ENCODE measurements around the gene TAGLN.

The TAGLN gene

GRCh38 chr11:117192401-117192875 lies 6.7 kb upstream of the TAGLN start:
- TF ChIP-seq CTCF (IDR thresholded peaks at IDR 0.05; ENCODE audit: insufficient read depth, missing control alignments) = no peak
- no peak for DNase-seq (ENCODE audit: insufficient read length, low spot score)
- FAIRE-seq = no peak

DNA sequence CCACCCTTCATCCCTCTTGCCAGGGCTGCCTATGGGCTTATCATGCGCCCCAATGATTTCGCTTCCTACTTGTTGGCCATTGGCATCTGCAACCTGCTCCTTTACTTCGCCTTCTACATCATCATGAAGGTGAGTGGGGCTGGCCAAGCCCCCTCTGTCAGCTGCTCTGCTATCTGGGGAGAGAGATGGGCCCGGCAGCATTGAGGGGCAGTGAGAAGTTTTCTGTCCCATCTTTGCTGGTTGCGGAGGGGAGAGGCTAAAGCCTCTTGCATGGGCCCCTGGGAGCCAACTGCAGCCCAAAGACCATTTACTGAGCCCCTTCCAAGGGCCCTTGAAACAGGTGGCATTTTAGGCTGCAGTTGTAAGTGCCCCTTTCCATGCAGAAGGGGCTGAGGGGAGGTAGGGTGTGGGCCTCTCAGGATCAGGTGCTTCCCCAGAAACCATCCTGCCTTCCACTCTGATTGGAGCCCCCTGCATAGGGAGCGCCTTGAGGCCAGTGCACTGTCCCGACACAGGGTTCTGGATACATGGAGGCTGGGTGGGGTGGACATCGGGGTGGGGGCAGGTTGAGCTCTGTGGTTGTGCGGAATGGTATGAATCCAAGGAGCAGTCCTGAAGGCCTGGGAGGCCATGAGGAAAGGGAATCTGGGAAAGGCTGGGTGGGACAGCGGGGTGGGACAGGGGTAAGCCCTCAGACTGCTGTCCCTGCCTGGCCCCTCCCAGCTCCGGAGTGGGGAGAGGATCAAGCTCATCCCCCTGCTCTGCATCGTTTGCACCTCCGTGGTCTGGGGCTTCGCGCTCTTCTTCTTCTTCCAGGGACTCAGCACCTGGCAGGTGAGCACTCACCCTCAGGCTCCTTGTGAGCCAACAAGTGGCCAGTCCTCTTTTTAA lies 5.8 kb upstream of the TAGLN start:
- no peak for TF ChIP-seq CTCF (IDR thresholded peaks at IDR 0.05; ENCODE audit: insufficient read depth, missing control alignments)
- FAIRE-seq = no peak
- DNase-seq (ENCODE audit: insufficient read length, low spot score) = no peak

DNA sequence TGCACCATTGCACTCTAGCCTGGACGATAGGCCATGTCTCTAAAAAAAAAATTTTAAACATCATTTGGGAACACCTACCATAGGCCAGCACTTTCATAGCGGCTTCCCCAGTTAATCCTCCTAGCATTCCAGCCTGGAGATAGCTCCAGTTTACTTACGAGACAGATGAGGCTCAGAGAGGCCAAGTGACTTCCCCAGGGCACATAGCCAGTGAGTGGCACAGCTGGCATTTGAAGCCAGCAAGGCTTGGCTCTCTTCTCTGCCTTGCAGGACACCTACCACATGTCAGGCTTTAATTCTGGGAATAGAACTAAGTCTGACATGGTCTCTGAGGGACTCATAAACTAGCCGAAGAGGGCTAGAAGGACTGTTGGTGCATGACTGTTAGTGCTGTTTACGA lies 4.9 kb upstream of the TAGLN start:
- DNase-seq (ENCODE audit: insufficient read length, low spot score) = no peak
- TF ChIP-seq CTCF (IDR thresholded peaks at IDR 0.05; ENCODE audit: insufficient read depth, missing control alignments) = no peak
- no peak for FAIRE-seq

DNA sequence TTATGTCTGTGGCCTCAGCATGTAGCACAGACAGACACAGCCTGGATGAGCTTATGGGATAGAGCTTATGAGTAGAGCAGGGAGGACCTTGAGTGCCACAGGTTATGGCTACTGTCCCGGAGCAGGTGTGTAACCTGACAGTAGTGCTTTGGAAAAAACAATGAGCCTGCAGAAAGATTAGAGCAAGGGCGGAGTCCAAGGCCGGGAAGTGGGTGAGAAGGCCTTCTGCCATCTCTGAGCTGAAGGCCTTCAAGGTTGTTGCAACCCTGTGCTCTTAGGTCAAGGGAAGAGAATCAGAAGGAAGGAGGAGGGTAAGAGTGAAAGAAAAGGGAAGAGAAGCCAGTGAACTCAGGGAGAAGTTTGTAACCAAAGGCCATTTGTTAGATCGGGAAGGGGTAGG lies 3.9 kb upstream of the TAGLN start:
- no peak for TF ChIP-seq CTCF (IDR thresholded peaks at IDR 0.05; ENCODE audit: insufficient read depth, missing control alignments)
- FAIRE-seq = no peak
- DNase-seq (ENCODE audit: insufficient read length, low spot score) = no peak

GRCh38 chr11:117195761-117196160 lies 3.4 kb upstream of the TAGLN start:
- DNase-seq (ENCODE audit: insufficient read length, low spot score) (no peak), FAIRE-seq (no peak)
- TF ChIP-seq CTCF (IDR thresholded peaks at IDR 0.05; ENCODE audit: insufficient read depth, missing control alignments) = no peak

DNA sequence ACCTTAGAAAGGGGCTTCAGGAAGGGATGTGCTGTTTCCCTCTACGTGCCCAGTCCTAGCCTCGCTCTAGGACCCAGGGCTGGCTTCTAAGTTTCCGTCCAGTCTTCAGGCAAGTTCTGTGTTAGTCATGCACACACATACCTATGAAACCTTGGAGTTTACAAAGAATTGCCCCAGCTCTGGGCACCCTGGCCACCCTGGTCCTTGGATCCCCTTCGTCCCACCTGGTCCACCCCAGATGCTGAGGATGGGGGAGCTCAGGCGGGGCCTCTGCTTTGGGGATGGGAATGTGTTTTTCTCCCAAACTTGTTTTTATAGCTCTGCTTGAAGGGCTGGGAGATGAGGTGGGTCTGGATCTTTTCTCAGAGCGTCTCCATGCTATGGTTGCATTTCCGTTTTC lies 2.2 kb upstream of the TAGLN start:
- no peak for TF ChIP-seq CTCF (IDR thresholded peaks at IDR 0.05; ENCODE audit: insufficient read depth, missing control alignments)
- FAIRE-seq (no peak), DNase-seq (ENCODE audit: insufficient read length, low spot score) (no peak)

Data from D721Med (cell line).